GM12878 (cell line): ENCODE results near the gene IRS1. TPM values are rescaled to one million over a fixed set of nuclear protein-coding genes. Genes with fewer than 3 reads are reported as not detected.

ENCODE experiments used
- ATAC-seq: fragments of 200-7000 bp; cut with Tn5 transposase; 3 replicates; pipeline ENCODE4 v1.9.1; 2020; ENCODE audit warnings: mild to moderate bottlenecking, moderate library complexity
- BruUV-seq: library from RNA; stranded (reverse); fragments of 400-500 nt; replicated peaks from 2 replicates; lab custom pipeline; 2021; lab: Mats Ljungman, UMichigan
- CTCF ChIA-PET: fragments of 300-600 bp; sonication (Branson Sonifier 250); formaldehyde crosslinking; extraction: SDS; loops from one replicate; lab custom pipeline; 2021; ENCODE audit warnings: inconsistent platforms; lab: Yijun Ruan, JAX
- POLR2A ChIA-PET: fragments of 350-600 bp; formaldehyde crosslinking; extraction: SDS; loops from one replicate; lab custom pipeline; 2021; ENCODE audit warnings: inconsistent platforms; lab: Charles Lee
- RAD21 ChIA-PET: fragments of 300-600 bp; sonication (Branson Sonifier 250); formaldehyde crosslinking; loops from one replicate; lab custom pipeline; 2023; ENCODE audit warnings: antibody characterized with exemption; ENCODE audit not compliant: unreplicated experiment; lab: Charles Lee
- SMC1A ChIA-PET: fragments of 300-600 bp; sonication (Branson Sonifier 250); formaldehyde crosslinking; loops from one replicate; lab custom pipeline; 2023; ENCODE audit not compliant: unreplicated experiment, uncharacterized antibody; lab: Charles Lee
- DNase-seq: peaks from one replicate; pipeline ENCODE4 v3.0.0-alpha.2; 2011; ENCODE audit warnings: low read depth, low spot score
- FAIRE-seq: peaks from 3 replicates; lab custom pipeline; 2011; peaks lifted over from hg19 to GRCh38; lab: Jason Lieb, UNC
- H2AFZ ChIP-seq: 2 replicates; pipeline ENCODE4 v1.6.0; 2011; ENCODE audit warnings: low read depth, low read length, control low read depth; ENCODE audit not compliant: control insufficient read depth
- H3K27ac ChIP-seq: 2 replicates; pipeline ENCODE4 v1.5.1; 2011; ENCODE audit warnings: control low read depth; ENCODE audit not compliant: control insufficient read depth, insufficient read depth
- H3K27me3 ChIP-seq, 2 experiments: replicated peaks in 1 of 2; 2 replicates each; pipeline versions ENCODE4 v1.6.0 to v1.6.1; 2011; ENCODE audit warnings: low read length in 1 of 2; ENCODE audit not compliant: control insufficient read depth in 2 of 2, insufficient read depth in 2 of 2
- H3K36me3 ChIP-seq, 2 experiments: 2 replicates each; pipeline ENCODE4 v1.5.1; 2011; ENCODE audit warnings: low read length in 1 of 2; ENCODE audit not compliant: control insufficient read depth in 2 of 2, insufficient read depth in 2 of 2
- H3K4me1 ChIP-seq: 2 replicates; pipeline ENCODE4 v1.6.1; 2011; ENCODE audit warnings: mild to moderate bottlenecking, low read length, moderate library complexity, mixed read lengths; ENCODE audit not compliant: control insufficient read depth, insufficient read depth
- H3K4me2 ChIP-seq: 2 replicates; pipeline ENCODE4 v1.6.0; 2011; ENCODE audit warnings: control low read depth; ENCODE audit not compliant: control insufficient read depth, insufficient read depth
- H3K4me3 ChIP-seq: fragments of 200-600 bp; sonication (generic); 2 replicates; pipeline ENCODE4 v1.5.1; 2016
- H3K79me2 ChIP-seq: 2 replicates; pipeline ENCODE4 v1.6.0; 2011; ENCODE audit warnings: low read length; ENCODE audit not compliant: control insufficient read depth, insufficient read depth
- H3K9ac ChIP-seq: 2 replicates; pipeline ENCODE4 v1.8.0; 2011; ENCODE audit warnings: low read length, control low read depth, mixed read lengths; ENCODE audit not compliant: control insufficient read depth, insufficient read depth
- H3K9me3 ChIP-seq: replicated peaks from 3 replicates; pipeline ENCODE4 v1.5.1; 2011; ENCODE audit warnings: mild to moderate bottlenecking, low read length; ENCODE audit not compliant: control insufficient read depth, insufficient read depth
- H4K20me1 ChIP-seq: 2 replicates; pipeline ENCODE4 v1.6.0; 2011; ENCODE audit not compliant: control insufficient read depth, insufficient read depth
- CREB1 ChIP-seq: IDR thresholded peaks from 2 replicates; pipeline ENCODE4 v1.6.1; 2012; ENCODE audit warnings: low read depth, mild to moderate bottlenecking, inconsistent platforms
- ELK1 ChIP-seq: IDR thresholded peaks from 2 replicates; pipeline ENCODE4 v1.6.1; 2012; ENCODE audit warnings: low read depth, low read length, improper control_type of control experiment
- HCFC1 ChIP-seq: fragments of 150-350 bp; IDR thresholded peaks from 2 replicates; pipeline ENCODE4 v1.6.1; 2014; ENCODE audit warnings: low read length
- HDAC6 ChIP-seq: fragments of 200-600 bp; sonication (generic); IDR thresholded peaks from one replicate; pipeline ENCODE4 v1.8.0; 2017; ENCODE audit warnings: antibody characterized with exemption; ENCODE audit not compliant: unreplicated experiment
- KDM1A ChIP-seq: fragments of 200-600 bp; sonication (generic); IDR thresholded peaks from 2 replicates; pipeline ENCODE4 v1.6.1; 2016; ENCODE audit warnings: borderline replicate concordance
- MEF2A ChIP-seq: IDR thresholded peaks from 2 replicates; pipeline ENCODE4 v1.6.1; 2011; ENCODE audit warnings: low read depth, mild to moderate bottlenecking, low read length, moderate library complexity; ENCODE audit not compliant: insufficient read depth
- NRF1 ChIP-seq: conservative IDR thresholded peaks from 2 replicates; pipeline ENCODE4 v1.6.1; 2011; ENCODE audit warnings: mild to moderate bottlenecking, low read depth, low read length, improper control_type of control experiment
- PRDM15 ChIP-seq: fragments of 450-650 bp; formaldehyde crosslinking; IDR thresholded peaks from 2 replicates; pipeline ENCODE4 v1.4.0; 2020; ENCODE audit warnings: mild to moderate bottlenecking, moderate library complexity
- RAD21 ChIP-seq: IDR thresholded peaks from 2 replicates; pipeline ENCODE4 v1.6.1; 2011; ENCODE audit warnings: mild to moderate bottlenecking, low read depth, low read length, moderate library complexity; ENCODE audit not compliant: insufficient read depth
- RELA ChIP-seq: fragments of 450-650 bp; IDR thresholded peaks from 2 replicates; pipeline ENCODE4 v1.8.0; 2014; ENCODE audit warnings: borderline replicate concordance; ENCODE audit not compliant: partially characterized antibody
- SPI1 ChIP-seq: IDR thresholded peaks from 2 replicates; pipeline ENCODE4 v1.6.1; 2011; ENCODE audit warnings: low read depth, mild to moderate bottlenecking, low read length, moderate library complexity, borderline replicate concordance; ENCODE audit not compliant: insufficient read depth
- YY1 ChIP-seq: IDR thresholded peaks from 2 replicates; pipeline ENCODE4 v1.6.1; 2011; ENCODE audit warnings: low read depth, mild to moderate bottlenecking, low read length
- WGBS: methylation state at CpG from one replicate; pipeline ENCODE4 v1.1.6; 2016; ENCODE audit warnings: low lambda C conversion rate; ENCODE audit not compliant: insufficient replicate concordance, insufficient coverage; ENCODE audit errors: missing lambda C conversion rate; 5-methylcytosine and 5-hydroxymethylcytosine counted together
- in situ Hi-C: fragments of 300-500 bp; cut with MboI; formaldehyde crosslinking; loops from 9 replicates; pipeline ENCODE4 v1.14.3; 2018; ENCODE audit warnings: mixed read lengths
- intact Hi-C: fragments of 100-400 bp; cut with micrococcal nuclease; formaldehyde crosslinking; loops from one replicate; pipeline ENCODE4 v1.14.2; 2022; ENCODE audit not compliant: unreplicated experiment
- polyA plus RNA-seq, 11 experiments: library from polyadenylated mRNA; depleted of rRNA in 4 of 11; unstranded in 6 of 11; stranded (reverse) in 5 of 11; fragments of >200 nt; fragmentation: Nextera tagmentation in 4 of 11; fragmentation: Illumina TruSeq in 1 of 11; extraction: Ambion mirVana in 4 of 11; extraction: Trizol in 1 of 11; gene quantifications; 1 replicate in 1 of 11; 2 replicates in 10 of 11; pipeline versions ENCODE4 v1.2.1 to v1.2.3, GENCODE V29; 2011 to 2016; ENCODE audit warnings: inconsistent platforms in 2 of 11, missing spikeins in 2 of 11, low read depth in 1 of 11
- total RNA-seq, 4 experiments: library from RNA; depleted of rRNA in 3 of 4; stranded (reverse); fragments of >200 nt in 3 of 4; fragmentation: Illumina TruSeq in 1 of 4; extraction: Trizol in 1 of 4; gene quantifications; 2 replicates each; pipeline versions ENCODE4 v1.2.1 to v1.2.3, GENCODE V29; 2013 to 2021
- TF ChIP-seq, protein P1 (sequence below): fragments of 450-650 bp; IDR thresholded peaks from 2 replicates; pipeline ENCODE4 v1.6.1; 2017; ENCODE audit warnings: antibody characterized with exemption, mild to moderate bottlenecking, moderate library complexity

IRS1 gene
- total and polyA plus RNA-seq, 10 of the 15 experiments (the other 5 are each of a cell fraction or from before 2014, with no cell fraction given) = 0.03 to 1.7 (median 0.34) TPM

GRCh38 chr2:226782092-226782713 is 17.4 kb downstream of the IRS1 start:
- CTCF ChIA-PET = interaction anchor here (1.0 kb wide), 1 partner anchor 8 kb away, joined by 3 read pairs; no protein-coding TSS in a partner anchor
- whole genome bisulfite sequencing = 45% methylated on average over 5 of the region's 5 CpGs
- TF ChIP-seq CREB1 (no peak), HCFC1 (no peak), MEF2A (no peak), RELA (no peak), HDAC6 (no peak), PRDM15 (CRISPR knock-in tag) (no peak), NRF1 (no peak), YY1 (no peak), RAD21 (no peak), KDM1A (no peak), SPI1 (no peak), ELK1 (no peak)
- TF ChIP-seq, protein P1, sequence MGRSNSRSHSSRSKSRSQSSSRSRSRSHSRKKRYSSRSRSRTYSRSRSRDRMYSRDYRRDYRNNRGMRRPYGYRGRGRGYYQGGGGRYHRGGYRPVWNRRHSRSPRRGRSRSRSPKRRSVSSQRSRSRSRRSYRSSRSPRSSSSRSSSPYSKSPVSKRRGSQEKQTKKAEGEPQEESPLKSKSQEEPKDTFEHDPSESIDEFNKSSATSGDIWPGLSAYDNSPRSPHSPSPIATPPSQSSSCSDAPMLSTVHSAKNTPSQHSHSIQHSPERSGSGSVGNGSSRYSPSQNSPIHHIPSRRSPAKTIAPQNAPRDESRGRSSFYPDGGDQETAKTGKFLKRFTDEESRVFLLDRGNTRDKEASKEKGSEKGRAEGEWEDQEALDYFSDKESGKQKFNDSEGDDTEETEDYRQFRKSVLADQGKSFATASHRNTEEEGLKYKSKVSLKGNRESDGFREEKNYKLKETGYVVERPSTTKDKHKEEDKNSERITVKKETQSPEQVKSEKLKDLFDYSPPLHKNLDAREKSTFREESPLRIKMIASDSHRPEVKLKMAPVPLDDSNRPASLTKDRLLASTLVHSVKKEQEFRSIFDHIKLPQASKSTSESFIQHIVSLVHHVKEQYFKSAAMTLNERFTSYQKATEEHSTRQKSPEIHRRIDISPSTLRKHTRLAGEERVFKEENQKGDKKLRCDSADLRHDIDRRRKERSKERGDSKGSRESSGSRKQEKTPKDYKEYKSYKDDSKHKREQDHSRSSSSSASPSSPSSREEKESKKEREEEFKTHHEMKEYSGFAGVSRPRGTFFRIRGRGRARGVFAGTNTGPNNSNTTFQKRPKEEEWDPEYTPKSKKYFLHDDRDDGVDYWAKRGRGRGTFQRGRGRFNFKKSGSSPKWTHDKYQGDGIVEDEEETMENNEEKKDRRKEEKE = no peak
- H3K9ac ChIP-seq = no peak overlapping the region
- RAD21 ChIA-PET = no interaction called here
- no peaks in the 10 kb centered on the region for H3K79me2 ChIP-seq
- H3K36me3 ChIP-seq = no peaks in the 10 kb centered on the region
- no peak overlapping the region for H3K4me2 ChIP-seq
- intact Hi-C loops (no loop called here), in situ Hi-C loops (no loop called here)
- H3K4me3 ChIP-seq = no peak overlapping the region
- no peaks in the 10 kb centered on the region for H4K20me1 ChIP-seq
- H3K9me3 ChIP-seq = no peaks in the 10 kb centered on the region
- no peak overlapping the region for H3K27ac ChIP-seq
- H3K4me1 ChIP-seq = no peaks in the 10 kb centered on the region
- FAIRE-seq (no peak), DNase-seq (no peak), ATAC-seq (no peak)
- SMC1A ChIA-PET = interaction anchor here (0.8 to 1.3 kb wide), 2 partner anchors 12 to 27 kb away, joined by 3 to 4 read pairs; no protein-coding TSS in a partner anchor
- no peaks in the 10 kb centered on the region for H3K27me3 ChIP-seq
- POLR2A ChIA-PET = no interaction called here
- no TSS peak for BruUV-seq
- no peak overlapping the region for H2AFZ ChIP-seq
